NOMO-1 (cell line): ENCODE data around the gene AOC2.
"Not testable (repeated sequence)": the region's sequence is repeated elsewhere in the genome, so short reads cannot be mapped to it uniquely, and the experiment has no call there.

ENCODE experiments used
- DNase-seq, 2 experiments: peaks; one replicate each; lab custom pipeline; 2025; ENCODE audit not compliant: unreplicated experiment in 2 of 2; lab: John Stamatoyannopoulos, UW

AOC2 gene

GRCh38 chr17:42853004-42853403 lies 8.6 kb downstream of the AOC2 start:
- no peak for DNase-seq

- DNase-seq: no peak
Observed at GRCh38 chr17:42853597-42853967, 9.2 kb downstream of the AOC2 start.

GRCh38 chr17:42853968-42854790 lies 9.8 kb downstream of the AOC2 start:
- DNase-seq: no peak

GRCh38 chr17:42855048-42855596 lies 10.7 kb downstream of the AOC2 start:
- no peak for DNase-seq

- not testable (repeated sequence) for DNase-seq
Observed at GRCh38 chr17:42856093-42856492, 11.7 kb downstream of the AOC2 start.

GRCh38 chr17:42856516-42856915 lies 12.1 kb downstream of the AOC2 start:
- not testable (repeated sequence) for DNase-seq

- no peak for DNase-seq
Observed at GRCh38 chr17:42857389-42857788, 13.0 kb downstream of the AOC2 start.

- no peak for DNase-seq
Observed at GRCh38 chr17:42865638-42866094, 21.3 kb downstream of the AOC2 start.

GRCh38 chr17:42866216-42866615 lies 21.8 kb downstream of the AOC2 start:
- no peak for DNase-seq

GRCh38 chr17:42866631-42867575 lies 22.5 kb downstream of the AOC2 start:
- no peak for DNase-seq

GRCh38 chr17:42867694-42868261 lies 23.4 kb downstream of the AOC2 start:
- not testable (repeated sequence) for DNase-seq

GRCh38 chr17:42868338-42868737 lies 24.0 kb downstream of the AOC2 start:
- DNase-seq: no peak

GRCh38 chr17:42871647-42872046 lies 27.3 kb downstream of the AOC2 start:
- DNase-seq: no peak

- DNase-seq: no peak
Observed at GRCh38 chr17:42872251-42872965, 28.0 kb downstream of the AOC2 start.

- DNase-seq: no peak
Observed at GRCh38 chr17:42873315-42873714, 28.9 kb downstream of the AOC2 start.

GRCh38 chr17:42873932-42874695 lies 29.7 kb downstream of the AOC2 start:
- not testable (repeated sequence) for DNase-seq

- no peak for DNase-seq
Observed at GRCh38 chr17:42877037-42877436, 32.7 kb downstream of the AOC2 start.

GRCh38 chr17:42878123-42878880 lies 33.9 kb downstream of the AOC2 start:
- no peak for DNase-seq
